HEK293T (cell line): ENCODE results near the gene CCSER1.

Experiments used
- BHLHE40 ChIP-seq: fragments of 450-650 bp; IDR thresholded peaks from 2 replicates; pipeline ENCODE4 v1.6.1; 2016; ENCODE audit warnings: mild to moderate bottlenecking, moderate library complexity, borderline replicate concordance
- FOXA1 ChIP-seq: fragments of 450-650 bp; IDR thresholded peaks from 2 replicates; pipeline ENCODE4 v1.6.1; 2016; ENCODE audit warnings: mild to moderate bottlenecking
- FOXM1 ChIP-seq: fragments of 450-650 bp; IDR thresholded peaks from 2 replicates; pipeline ENCODE4 v1.6.1; 2017; ENCODE audit warnings: mild to moderate bottlenecking, borderline replicate concordance
- HDGF ChIP-seq: fragments of 450-650 bp; IDR thresholded peaks from 2 replicates; pipeline ENCODE4 v1.6.1; 2017; ENCODE audit warnings: antibody characterized with exemption, borderline replicate concordance
- TF ChIP-seq, protein P1 (sequence below): fragments of 450-650 bp; IDR thresholded peaks from 2 replicates; pipeline ENCODE4 v1.6.1; 2016

DNA sequence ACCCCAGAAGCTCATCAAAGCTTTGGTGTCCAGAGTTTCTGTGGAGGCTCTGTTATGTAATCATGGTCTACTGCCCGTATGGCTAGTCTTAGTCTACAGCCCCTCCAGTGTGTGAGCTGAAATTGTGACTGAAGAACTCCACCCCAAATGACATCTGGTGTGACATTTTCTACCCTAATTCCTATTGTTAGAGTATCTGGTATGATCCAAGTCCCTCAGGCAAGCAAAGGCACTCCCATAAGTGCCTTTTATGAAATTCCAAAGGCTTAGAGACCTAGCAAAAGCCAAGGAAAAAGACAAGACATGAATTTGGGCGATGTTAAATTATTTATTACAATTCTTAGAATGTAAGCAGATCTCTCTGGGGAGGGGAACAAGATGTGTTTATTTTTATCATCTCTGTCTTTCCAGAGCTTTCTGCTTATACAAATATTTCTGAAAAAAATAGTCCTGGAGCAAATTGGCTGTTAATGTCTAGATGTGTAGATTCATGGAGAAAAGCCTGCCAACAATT lies 417.4 kb downstream of the CCSER1 start:
- TF ChIP-seq BHLHE40 = no peak
- no peak for TF ChIP-seq FOXM1
- no peak for TF ChIP-seq FOXA1
- no peak for TF ChIP-seq HDGF
- TF ChIP-seq, protein P1, sequence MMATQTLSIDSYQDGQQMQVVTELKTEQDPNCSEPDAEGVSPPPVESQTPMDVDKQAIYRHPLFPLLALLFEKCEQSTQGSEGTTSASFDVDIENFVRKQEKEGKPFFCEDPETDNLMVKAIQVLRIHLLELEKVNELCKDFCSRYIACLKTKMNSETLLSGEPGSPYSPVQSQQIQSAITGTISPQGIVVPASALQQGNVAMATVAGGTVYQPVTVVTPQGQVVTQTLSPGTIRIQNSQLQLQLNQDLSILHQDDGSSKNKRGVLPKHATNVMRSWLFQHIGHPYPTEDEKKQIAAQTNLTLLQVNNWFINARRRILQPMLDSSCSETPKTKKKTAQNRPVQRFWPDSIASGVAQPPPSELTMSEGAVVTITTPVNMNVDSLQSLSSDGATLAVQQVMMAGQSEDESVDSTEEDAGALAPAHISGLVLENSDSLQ = no peak
